Measurements from ENCODE around the gene BCL2L1.

Gene BCL2L1

GRCh38 chr20:31716351-31716750 is 6.3 kb downstream of the BCL2L1 start:
- POLR2A ChIA-PET = no interaction called here
- DNase-seq (ENCODE audit: extremely low spot score) = no peak
- TF ChIP-seq, protein P1, sequence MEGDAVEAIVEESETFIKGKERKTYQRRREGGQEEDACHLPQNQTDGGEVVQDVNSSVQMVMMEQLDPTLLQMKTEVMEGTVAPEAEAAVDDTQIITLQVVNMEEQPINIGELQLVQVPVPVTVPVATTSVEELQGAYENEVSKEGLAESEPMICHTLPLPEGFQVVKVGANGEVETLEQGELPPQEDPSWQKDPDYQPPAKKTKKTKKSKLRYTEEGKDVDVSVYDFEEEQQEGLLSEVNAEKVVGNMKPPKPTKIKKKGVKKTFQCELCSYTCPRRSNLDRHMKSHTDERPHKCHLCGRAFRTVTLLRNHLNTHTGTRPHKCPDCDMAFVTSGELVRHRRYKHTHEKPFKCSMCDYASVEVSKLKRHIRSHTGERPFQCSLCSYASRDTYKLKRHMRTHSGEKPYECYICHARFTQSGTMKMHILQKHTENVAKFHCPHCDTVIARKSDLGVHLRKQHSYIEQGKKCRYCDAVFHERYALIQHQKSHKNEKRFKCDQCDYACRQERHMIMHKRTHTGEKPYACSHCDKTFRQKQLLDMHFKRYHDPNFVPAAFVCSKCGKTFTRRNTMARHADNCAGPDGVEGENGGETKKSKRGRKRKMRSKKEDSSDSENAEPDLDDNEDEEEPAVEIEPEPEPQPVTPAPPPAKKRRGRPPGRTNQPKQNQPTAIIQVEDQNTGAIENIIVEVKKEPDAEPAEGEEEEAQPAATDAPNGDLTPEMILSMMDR (IDR thresholded peaks at IDR 0.05; ENCODE audit: control extremely low read depth, extremely low read depth, low read depth, missing control alignments) = no peak
- CTCF ChIA-PET = interaction anchor here (0.9 to 10.9 kb wide), 14 partner anchors 7 to 104 kb away, joined by 3 to 429 read pairs (median 6); partner anchors contain the start of gene BCL2L1

- POLR2A ChIA-PET = no interaction called here
- CTCF ChIA-PET = interaction anchor here (0.9 to 10.9 kb wide), 11 partner anchors 8 to 55 kb away, joined by 3 to 429 read pairs (median 6); partner anchors contain the start of gene BCL2L1
- TF ChIP-seq, protein P1 (IDR thresholded peaks at IDR 0.05; ENCODE audit: control extremely low read depth, extremely low read depth, low read depth, missing control alignments) = no peak
- no peak for DNase-seq (ENCODE audit: extremely low spot score)
Measured at GRCh38 chr20:31715766-31716165, 6.9 kb downstream of the BCL2L1 start.

GRCh38 chr20:31713312-31714273 is 9.1 kb downstream of the BCL2L1 start:
- POLR2A ChIA-PET = no interaction called here
- TF ChIP-seq, protein P1 (IDR thresholded peaks at IDR 0.05; ENCODE audit: control extremely low read depth, extremely low read depth, low read depth, missing control alignments) = no peak
- CTCF ChIA-PET = interaction anchor here (1.3 to 7.2 kb wide), 4 partner anchors 10 to 52 kb away, joined by 5 to 52 read pairs (median 12); partner anchors contain the start of gene BCL2L1
- no peak for DNase-seq (ENCODE audit: extremely low spot score)

- CTCF ChIA-PET = interaction anchor here (1.3 to 7.2 kb wide), 5 partner anchors 8 to 51 kb away, joined by 5 to 52 read pairs (median 8); partner anchors contain the start of gene BCL2L1
- DNase-seq (ENCODE audit: extremely low spot score) = no peak
- POLR2A ChIA-PET = no interaction called here
Measured at GRCh38 chr20:31712564-31713311, 9.9 kb downstream of the BCL2L1 start.

DNA sequence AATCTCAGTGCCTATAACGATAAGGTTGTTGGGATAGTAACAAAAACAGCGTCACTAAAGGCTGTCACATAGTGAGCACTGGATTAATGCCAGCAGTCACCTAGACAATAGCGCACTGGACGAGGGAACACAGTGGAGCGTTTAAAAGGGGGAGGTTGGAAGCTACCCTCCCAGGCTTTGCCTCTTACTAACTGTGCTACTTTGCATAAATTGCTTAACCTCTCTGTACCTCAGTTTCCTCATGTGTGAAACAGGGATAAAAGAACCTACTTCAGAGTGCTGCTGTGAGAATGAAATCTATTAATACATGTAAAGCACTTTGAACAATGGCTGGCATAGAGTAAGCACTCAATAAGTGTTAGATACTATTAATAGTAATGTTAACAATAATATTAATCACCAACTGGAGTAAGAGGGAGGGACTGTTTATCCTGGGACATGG is 10.5 kb downstream of the BCL2L1 start:
- POLR2A ChIA-PET = no interaction called here
- TF ChIP-seq, protein P1 (IDR thresholded peaks at IDR 0.05; ENCODE audit: control extremely low read depth, extremely low read depth, low read depth, missing control alignments) = no peak
- CTCF ChIA-PET = interaction anchor here (1.1 to 7.2 kb wide), 7 partner anchors 8 to 78 kb away, joined by 3 to 52 read pairs (median 8); partner anchors contain the start of gene BCL2L1
- no peak for DNase-seq (ENCODE audit: extremely low spot score)

More at GRCh38 chr20:31712564-31713311, 9.9 kb downstream of the BCL2L1 start:
- TF ChIP-seq, protein P1 (IDR thresholded peaks at IDR 0.05; ENCODE audit: control extremely low read depth, extremely low read depth, low read depth, missing control alignments) = no peak
